Stimulated activated naive CD8-positive, alpha-beta T cell treated with anti-CD3 and anti-CD28 coated beads, Interleukin-15, amount 100 ng/mL, for 72 hours (primary cell): ENCODE data around the gene SLFNL1.

Source experiments
- ATAC-seq: fragments of 150-1000 bp; cut with Tn5 transposase; 2 replicates; pipeline ENCODE4 v1.10.0; 2021; ENCODE audit warnings: mild to moderate bottlenecking, moderate library complexity
- DNase-seq, 2 donors: peaks; one replicate each; pipeline ENCODE4 v3.0.0; 2021 to 2022
- H3K27ac Mint-ChIP-seq, 2 donors: one replicate each; pipeline ENCODE4 v1.8.0; 2022; ENCODE audit warnings: mild to moderate bottlenecking in 2 of 2, mixed read lengths in 2 of 2, moderate library complexity in 2 of 2
- H3K27me3 Mint-ChIP-seq: one replicate; pipeline ENCODE4 v1.8.0; 2022; ENCODE audit warnings: mixed read lengths
- H3K4me1 Mint-ChIP-seq: one replicate; pipeline ENCODE4 v1.8.0; 2022; ENCODE audit warnings: mild to moderate bottlenecking, mixed read lengths
- H3K4me3 Mint-ChIP-seq, 2 donors: one replicate each; pipeline ENCODE4 v1.8.0; 2022; ENCODE audit warnings: mild to moderate bottlenecking in 2 of 2, mixed read lengths in 2 of 2, moderate library complexity in 1 of 2
- H3K9me3 Mint-ChIP-seq, 2 donors: one replicate each; pipeline ENCODE4 v1.8.0; 2022; ENCODE audit warnings: mixed read lengths in 2 of 2

Gene SLFNL1

GRCh38 chr1:40984066-40984465, 37.5 kb downstream of the SLFNL1 start:
- H3K4me1 Mint-ChIP-seq = peaks cover 62% of the 10 kb centered on the region
- peak overlapping the region; percentile 41 to 67 for H3K4me3 Mint-ChIP-seq
- H3K9me3 Mint-ChIP-seq = no peaks in the 10 kb centered on the region
- DNase-seq = no peak
- H3K27me3 Mint-ChIP-seq = no peaks in the 10 kb centered on the region
- peak overlapping the region; percentile 80 for H3K27ac Mint-ChIP-seq
- ATAC-seq = no peak

- Mint-ChIP-seq H3K4me1 (peaks cover 67% of the 10 kb centered on the region), H3K4me3 (peak overlapping the region; percentile 41 to 81), H3K27ac (peak overlapping the region in 1 of 2 donors; percentile 41), H3K27me3 (no peaks in the 10 kb centered on the region), H3K9me3 (no peaks in the 10 kb centered on the region)
- ATAC-seq (no peak), DNase-seq (no peak)
Measured at GRCh38 chr1:40983286-40983685, 38.2 kb downstream of the SLFNL1 start.

GRCh38 chr1:40982721-40983120, 38.8 kb downstream of the SLFNL1 start:
- ATAC-seq (no peak), DNase-seq (no peak)
- Mint-ChIP-seq H3K4me3 (peak overlapping the region; percentile 47 to 81), H3K27me3 (no peaks in the 10 kb centered on the region), H3K9me3 (no peaks in the 10 kb centered on the region), H3K27ac (no peak overlapping the region), H3K4me1 (peaks cover 67% of the 10 kb centered on the region)

GRCh38 chr1:40981691-40982448, 39.7 kb downstream of the SLFNL1 start:
- no peak for ATAC-seq
- peaks cover 72% of the 10 kb centered on the region for H3K4me1 Mint-ChIP-seq
- DNase-seq = no peak
- H3K27me3 Mint-ChIP-seq = no peaks in the 10 kb centered on the region
- peak overlapping the region; percentile 89 to 91 for H3K4me3 Mint-ChIP-seq
- peak overlapping the region in 1 of 2 donors; percentile 93 for H3K27ac Mint-ChIP-seq
- H3K9me3 Mint-ChIP-seq = no peaks in the 10 kb centered on the region

GRCh38 chr1:40980453-40981121, 40.9 kb downstream of the SLFNL1 start:
- Mint-ChIP-seq H3K9me3 (no peaks in the 10 kb centered on the region), H3K4me1 (peaks cover 73% of the 10 kb centered on the region), H3K27me3 (no peaks in the 10 kb centered on the region), H3K27ac (peak overlapping the region; percentile 95 to 99), H3K4me3 (peak overlapping the region; percentile 89 to 91)
- peak; percentile 31 for ATAC-seq
- peak; percentile 52 to 65 for DNase-seq

GRCh38 chr1:40980068-40980452, 41.5 kb downstream of the SLFNL1 start:
- Mint-ChIP-seq H3K4me3 (peak overlapping the region; percentile 89 to 91), H3K27me3 (no peaks in the 10 kb centered on the region), H3K27ac (peak overlapping the region; percentile 95 to 99), H3K4me1 (peaks cover 70% of the 10 kb centered on the region), H3K9me3 (no peaks in the 10 kb centered on the region)
- DNase-seq (no peak), ATAC-seq (peak; percentile 42)

- Mint-ChIP-seq H3K27ac (peak within 1 kb of the TSS; percentile 96 to 99), H3K9me3 (no peaks in the 10 kb centered on the region), H3K4me3 (peak within 1 kb of the TSS; percentile 90 to 91), H3K27me3 (no peaks in the 10 kb centered on the region), H3K4me1 (peaks cover 65% of the 10 kb centered on the region)
- peak; percentile 90 for ATAC-seq
- peak; percentile 94 to 96 for DNase-seq
Measured at GRCh38 chr1:40979241-40980067, 42.1 kb downstream of the SLFNL1 start, which contains the start of gene CTPS1. CTPS1 (plus strand) TSS chr1:40979696; CDS start chr1:40983291, 3,595 bp downstream.

GRCh38 chr1:40978886-40979240, 42.7 kb downstream of the SLFNL1 start:
- Mint-ChIP-seq H3K27me3 (no peaks in the 10 kb centered on the region), H3K9me3 (no peaks in the 10 kb centered on the region), H3K4me1 (peaks cover 59% of the 10 kb centered on the region), H3K27ac (peak overlapping the region; percentile 95 to 96), H3K4me3 (peak overlapping the region; percentile 90)
- no peak for ATAC-seq
- no peak for DNase-seq

GRCh38 chr1:40977716-40978115, 43.8 kb downstream of the SLFNL1 start:
- ATAC-seq = no peak
- no peak overlapping the region for H3K27ac Mint-ChIP-seq
- no peak for DNase-seq
- H3K4me1 Mint-ChIP-seq = peaks cover 48% of the 10 kb centered on the region
- no peaks in the 10 kb centered on the region for H3K27me3 Mint-ChIP-seq
- no peaks in the 10 kb centered on the region for H3K9me3 Mint-ChIP-seq
- H3K4me3 Mint-ChIP-seq = no peak overlapping the region

GRCh38 chr1:40976952-40977690, 44.4 kb downstream of the SLFNL1 start:
- peaks cover 42% of the 10 kb centered on the region for H3K4me1 Mint-ChIP-seq
- DNase-seq (no peak), ATAC-seq (no peak)
- no peaks in the 10 kb centered on the region for H3K27me3 Mint-ChIP-seq
- H3K4me3 Mint-ChIP-seq = no peak overlapping the region
- no peaks in the 10 kb centered on the region for H3K9me3 Mint-ChIP-seq
- H3K27ac Mint-ChIP-seq = no peak overlapping the region

- Mint-ChIP-seq H3K27ac (no peak overlapping the region), H3K27me3 (no peaks in the 10 kb centered on the region), H3K4me1 (peaks cover 23% of the 10 kb centered on the region), H3K4me3 (no peak overlapping the region), H3K9me3 (no peaks in the 10 kb centered on the region)
- ATAC-seq (no peak), DNase-seq (no peak)
Measured at GRCh38 chr1:40974945-40975344, 46.6 kb downstream of the SLFNL1 start.

GRCh38 chr1:40973912-40974311, 47.6 kb downstream of the SLFNL1 start:
- H3K27me3 Mint-ChIP-seq = no peaks in the 10 kb centered on the region
- H3K9me3 Mint-ChIP-seq = no peaks in the 10 kb centered on the region
- no peak for DNase-seq
- no peak for ATAC-seq
- no peak overlapping the region for H3K4me3 Mint-ChIP-seq
- H3K4me1 Mint-ChIP-seq = peaks cover 21% of the 10 kb centered on the region
- no peak overlapping the region for H3K27ac Mint-ChIP-seq

- H3K4me1 Mint-ChIP-seq = peaks cover 13% of the 10 kb centered on the region
- no peak overlapping the region for H3K27ac Mint-ChIP-seq
- ATAC-seq (no peak), DNase-seq (no peak)
- H3K9me3 Mint-ChIP-seq = no peaks in the 10 kb centered on the region
- H3K27me3 Mint-ChIP-seq = no peaks in the 10 kb centered on the region
- no peak overlapping the region for H3K4me3 Mint-ChIP-seq
Measured at GRCh38 chr1:40971966-40972365, 49.6 kb downstream of the SLFNL1 start.

- no peak overlapping the region for H3K4me3 Mint-ChIP-seq
- ATAC-seq = no peak
- DNase-seq = no peak
- H3K27me3 Mint-ChIP-seq = no peaks in the 10 kb centered on the region
- H3K9me3 Mint-ChIP-seq = no peaks in the 10 kb centered on the region
- no peaks in the 10 kb centered on the region for H3K4me1 Mint-ChIP-seq
- H3K27ac Mint-ChIP-seq = no peak overlapping the region
Measured at GRCh38 chr1:40969445-40969844, 52.1 kb downstream of the SLFNL1 start.

- H3K27me3 Mint-ChIP-seq = no peaks in the 10 kb centered on the region
- H3K4me1 Mint-ChIP-seq = no peaks in the 10 kb centered on the region
- no peaks in the 10 kb centered on the region for H3K9me3 Mint-ChIP-seq
- DNase-seq (no peak), ATAC-seq (no peak)
- H3K4me3 Mint-ChIP-seq = no peak overlapping the region
- H3K27ac Mint-ChIP-seq = no peak overlapping the region
Measured at GRCh38 chr1:40966417-40966816, 55.1 kb downstream of the SLFNL1 start.
